Peyer's patch (tissue), 4 donors: Measurements from ENCODE around the gene ZNF678. TPM values are rescaled to one million over a fixed set of nuclear protein-coding genes. Genes with fewer than 3 reads are reported as not detected.
"Not testable (repeated sequence)": the region's sequence is repeated elsewhere in the genome, so short reads cannot be mapped to it uniquely, and the experiment has no call there.

Experiments
- DNase-seq, 3 donors: peaks; one replicate each; pipeline ENCODE4 v3.0.0-alpha.2; 2017 to 2019
- H3K27ac ChIP-seq, 4 donors: fragments of 200-600 bp; sonication (generic); one replicate each; pipeline ENCODE4 v1.5.1; 2016 to 2019
- H3K27me3 ChIP-seq, 2 donors: fragments of 200-600 bp; sonication (generic); one replicate each; pipeline ENCODE4 v1.5.1; 2019
- H3K36me3 ChIP-seq, 3 donors: fragments of 200-600 bp; sonication (generic); one replicate each; pipeline ENCODE4 v1.5.1; 2016 to 2019
- H3K4me1 ChIP-seq, 4 donors: fragments of 200-600 bp; sonication (generic); one replicate each; pipeline ENCODE4 v1.5.1; 2016 to 2019
- H3K4me3 ChIP-seq, 4 donors: fragments of 200-600 bp; sonication (generic); 1 replicate in 3 of 4; 2 replicates in 1 of 4; pipeline ENCODE4 v1.5.1; 2016 to 2019; ENCODE audit warnings: mild to moderate bottlenecking in 1 of 4
- H3K9me3 ChIP-seq, 4 donors: fragments of 200-600 bp; sonication (generic); one replicate each; pipeline ENCODE4 v1.5.1; 2016 to 2019; ENCODE audit warnings: mild to moderate bottlenecking in 1 of 4
- POLR2A ChIP-seq, 2 donors: fragments of 450-650 bp; IDR thresholded peaks; one replicate each; pipeline ENCODE4 v1.5.1; 2017; ENCODE audit warnings: antibody characterized with exemption in 2 of 2, mild to moderate bottlenecking in 2 of 2, moderate library complexity in 2 of 2
- total RNA-seq, 4 donors: library from RNA; depleted of rRNA; stranded (reverse); fragments of >200 nt; gene quantifications; one replicate each; pipeline ENCODE4 v1.1.0, GENCODE V29; 2016
- TF ChIP-seq, protein P1 (sequence below), 6 experiments: fragments of 450-650 bp in 4 of 6; fragments of 200-600 bp in 2 of 6; sonication (generic) in 1 of 6; IDR thresholded peaks; one replicate each; pipeline ENCODE4 v1.5.1; 2017 to 2019; ENCODE audit warnings: antibody characterized with exemption in 6 of 6, mild to moderate bottlenecking in 3 of 6, moderate library complexity in 1 of 6

Gene ZNF678
- total RNA-seq, 4 donors from 2014 or later = 3.9 to 32.2 (median 10.6) TPM

DNA sequence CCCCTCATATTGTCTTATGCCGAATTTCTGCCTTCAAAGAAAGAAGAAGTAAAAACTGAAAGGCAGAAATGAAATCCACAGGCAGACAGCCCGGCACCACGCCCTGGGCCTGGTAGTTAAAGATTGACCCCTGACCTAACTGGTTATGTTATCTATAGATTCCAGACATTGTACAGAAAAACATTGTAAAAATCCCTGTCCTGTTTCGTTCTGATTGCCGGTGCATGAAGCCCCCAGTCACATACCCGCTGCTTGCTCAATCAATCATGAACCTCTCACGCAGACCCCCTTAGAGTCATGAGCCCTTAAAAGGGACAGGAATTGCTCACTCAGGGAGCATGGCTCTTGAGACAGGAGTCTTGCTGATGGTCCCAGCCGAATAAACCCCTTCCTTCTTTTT lies 122.5 kb downstream of the ZNF678 start:
- TF ChIP-seq, protein P1, sequence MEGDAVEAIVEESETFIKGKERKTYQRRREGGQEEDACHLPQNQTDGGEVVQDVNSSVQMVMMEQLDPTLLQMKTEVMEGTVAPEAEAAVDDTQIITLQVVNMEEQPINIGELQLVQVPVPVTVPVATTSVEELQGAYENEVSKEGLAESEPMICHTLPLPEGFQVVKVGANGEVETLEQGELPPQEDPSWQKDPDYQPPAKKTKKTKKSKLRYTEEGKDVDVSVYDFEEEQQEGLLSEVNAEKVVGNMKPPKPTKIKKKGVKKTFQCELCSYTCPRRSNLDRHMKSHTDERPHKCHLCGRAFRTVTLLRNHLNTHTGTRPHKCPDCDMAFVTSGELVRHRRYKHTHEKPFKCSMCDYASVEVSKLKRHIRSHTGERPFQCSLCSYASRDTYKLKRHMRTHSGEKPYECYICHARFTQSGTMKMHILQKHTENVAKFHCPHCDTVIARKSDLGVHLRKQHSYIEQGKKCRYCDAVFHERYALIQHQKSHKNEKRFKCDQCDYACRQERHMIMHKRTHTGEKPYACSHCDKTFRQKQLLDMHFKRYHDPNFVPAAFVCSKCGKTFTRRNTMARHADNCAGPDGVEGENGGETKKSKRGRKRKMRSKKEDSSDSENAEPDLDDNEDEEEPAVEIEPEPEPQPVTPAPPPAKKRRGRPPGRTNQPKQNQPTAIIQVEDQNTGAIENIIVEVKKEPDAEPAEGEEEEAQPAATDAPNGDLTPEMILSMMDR (IDR thresholded peaks at IDR 0.05) = no peak
- no peak for TF ChIP-seq POLR2A (IDR thresholded peaks at IDR 0.05)
- no peaks in the 10 kb centered on the region for H3K4me1 ChIP-seq
- no peak overlapping the region for H3K27ac ChIP-seq
- H3K4me3 ChIP-seq = no peak overlapping the region
- peaks cover 0 to 39% (median 11%) of the 10 kb centered on the region in 4 donors for H3K9me3 ChIP-seq
- H3K36me3 ChIP-seq = no peaks in the 10 kb centered on the region
- H3K27me3 ChIP-seq = no peaks in the 10 kb centered on the region
- DNase-seq = no peak

DNA sequence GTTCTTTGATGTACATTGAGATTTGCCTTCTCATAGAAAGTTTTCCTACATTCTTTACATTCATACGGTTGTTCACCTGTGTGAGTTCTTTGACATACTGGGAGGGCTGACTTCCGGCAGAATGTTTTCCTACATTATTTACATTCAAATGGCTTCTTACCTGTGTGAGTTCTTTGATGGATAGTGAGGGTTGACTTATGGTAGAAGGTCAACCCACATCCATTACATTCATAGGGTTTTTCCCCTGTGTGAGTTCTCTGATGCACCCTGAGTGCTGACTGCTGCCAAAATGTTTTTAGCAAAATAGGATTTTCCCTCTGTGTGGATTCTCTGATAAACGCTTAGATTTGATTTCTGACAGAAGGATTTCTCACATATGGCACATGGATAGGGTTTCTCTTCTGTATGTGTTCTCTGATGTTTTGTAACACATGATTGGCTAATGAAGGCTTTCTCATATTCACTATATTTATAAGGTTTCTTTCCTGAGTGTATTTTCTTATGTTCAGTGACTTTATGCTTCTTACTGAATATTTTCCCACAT lies 134.0 kb downstream of the ZNF678 start:
- DNase-seq = no peak
- Histone ChIP-seq H3K4me1 (no peaks in the 10 kb centered on the region), H3K9me3 (peaks cover 0 to 22% (median 2%) of the 10 kb centered on the region in 4 donors), H3K4me3 (no peak overlapping the region), H3K27ac (no peak overlapping the region), H3K36me3 (no peaks in the 10 kb centered on the region), H3K27me3 (no peaks in the 10 kb centered on the region)
- TF ChIP-seq, protein P1 (IDR thresholded peaks at IDR 0.05) = no peak
- no peak for TF ChIP-seq POLR2A (IDR thresholded peaks at IDR 0.05)

DNA sequence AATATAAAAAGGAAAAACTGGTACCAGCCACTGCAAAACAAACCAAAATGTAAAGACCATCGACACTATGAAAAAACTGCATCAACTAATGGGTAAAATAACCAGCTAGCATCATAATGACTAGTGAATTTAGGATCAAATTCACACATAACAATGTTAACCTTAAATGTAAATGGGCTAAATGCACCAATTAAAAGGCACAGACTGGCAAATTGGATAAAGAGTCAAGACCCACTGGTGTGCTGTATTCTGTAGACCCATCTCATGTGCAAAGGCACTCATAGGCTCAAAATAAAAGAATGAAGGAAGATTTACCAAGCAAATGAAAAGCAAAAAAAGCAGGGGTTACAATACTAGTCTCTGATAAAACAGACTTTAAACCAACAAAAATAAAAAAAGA lies 138.3 kb downstream of the ZNF678 start:
- not testable (repeated sequence) for DNase-seq, H3K4me1 ChIP-seq

DNA sequence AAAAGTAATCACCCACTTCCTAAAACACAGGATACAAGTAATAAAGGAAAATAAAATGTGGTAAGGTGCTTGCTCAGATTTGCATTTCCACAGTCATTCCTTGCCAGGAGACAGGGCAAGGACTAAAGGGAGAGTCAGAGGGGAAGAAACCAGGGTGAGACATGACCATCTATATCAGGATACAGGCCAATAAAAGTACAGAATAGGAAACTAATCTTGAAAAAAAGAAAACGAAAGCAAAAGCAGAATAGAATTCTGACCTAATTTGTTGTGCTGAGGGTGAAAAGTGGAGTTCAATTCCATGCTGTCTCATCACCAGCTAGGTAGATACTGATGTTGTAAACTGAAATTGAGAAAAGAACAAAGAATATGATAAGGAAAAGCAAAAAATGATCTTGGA lies 144.5 kb downstream of the ZNF678 start:
- H3K27me3 ChIP-seq = no peaks in the 10 kb centered on the region
- H3K36me3 ChIP-seq = no peaks in the 10 kb centered on the region
- no peak overlapping the region for H3K27ac ChIP-seq
- peaks cover 0 to 4% (median 2%) of the 10 kb centered on the region in 4 donors for H3K9me3 ChIP-seq
- no peak overlapping the region for H3K4me3 ChIP-seq
- TF ChIP-seq, protein P1 (IDR thresholded peaks at IDR 0.05) = no peak
- TF ChIP-seq POLR2A (IDR thresholded peaks at IDR 0.05) = no peak
- no peak for DNase-seq
- H3K4me1 ChIP-seq = no peaks in the 10 kb centered on the region

More for the DNA sequence above, 138.3 kb downstream of the ZNF678 start:
- not testable (repeated sequence) for H3K27ac ChIP-seq, H3K4me3 ChIP-seq, H3K27me3 ChIP-seq, H3K36me3 ChIP-seq
- peaks cover 0 to 21% (median 0%) of the 10 kb centered on the region in 4 donors for H3K9me3 ChIP-seq

DNA sequence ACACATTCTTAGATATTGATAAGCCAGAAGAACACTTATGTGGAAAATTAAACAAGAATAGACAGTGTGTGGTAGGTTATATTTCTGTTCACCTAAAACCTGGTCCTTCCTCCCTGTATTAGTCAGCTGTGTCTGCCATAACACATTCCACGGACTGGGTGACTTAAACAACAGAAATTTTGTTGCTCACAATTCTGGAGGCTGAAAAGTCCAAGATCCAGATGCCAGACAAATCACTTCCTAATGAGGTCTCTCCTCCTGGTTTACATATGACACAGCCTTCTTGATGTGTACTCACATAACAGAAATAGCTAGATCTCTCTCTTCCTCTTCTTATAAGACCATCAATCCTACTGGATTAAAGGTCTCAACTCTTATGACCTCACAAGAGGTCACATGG lies 146.1 kb downstream of the ZNF678 start:
- H3K4me1 ChIP-seq = no peaks in the 10 kb centered on the region
- peaks cover 0 to 4% (median 2%) of the 10 kb centered on the region in 4 donors for H3K9me3 ChIP-seq
- no peak overlapping the region for H3K4me3 ChIP-seq
- H3K27me3 ChIP-seq = no peaks in the 10 kb centered on the region
- no peak for DNase-seq
- H3K27ac ChIP-seq = no peak overlapping the region
- TF ChIP-seq, protein P1 (IDR thresholded peaks at IDR 0.05) = no peak
- TF ChIP-seq POLR2A (IDR thresholded peaks at IDR 0.05) = no peak
- H3K36me3 ChIP-seq = no peaks in the 10 kb centered on the region

DNA sequence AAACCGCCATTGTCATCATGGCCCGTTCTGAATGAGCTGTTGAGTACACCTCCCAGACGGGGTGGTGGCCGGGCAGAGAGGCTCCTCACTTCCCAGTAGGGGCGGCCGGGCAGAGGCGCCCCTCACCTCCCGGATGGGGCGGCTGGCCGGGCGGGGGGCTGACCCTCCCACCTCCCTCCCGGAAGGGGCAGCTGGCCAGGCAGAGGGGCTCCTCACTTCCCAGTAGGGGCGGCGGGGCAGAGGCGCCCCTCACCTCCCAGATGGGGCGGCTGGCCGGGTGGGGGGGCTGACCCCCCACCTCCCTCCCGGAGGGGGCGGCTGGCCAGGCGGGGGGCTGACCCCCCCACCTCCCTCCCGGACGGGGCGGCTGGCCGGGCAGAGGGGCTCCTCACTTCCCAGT lies 147.1 kb downstream of the ZNF678 start:
- H3K4me1 ChIP-seq, H3K36me3 ChIP-seq: not testable (repeated sequence)

DNA sequence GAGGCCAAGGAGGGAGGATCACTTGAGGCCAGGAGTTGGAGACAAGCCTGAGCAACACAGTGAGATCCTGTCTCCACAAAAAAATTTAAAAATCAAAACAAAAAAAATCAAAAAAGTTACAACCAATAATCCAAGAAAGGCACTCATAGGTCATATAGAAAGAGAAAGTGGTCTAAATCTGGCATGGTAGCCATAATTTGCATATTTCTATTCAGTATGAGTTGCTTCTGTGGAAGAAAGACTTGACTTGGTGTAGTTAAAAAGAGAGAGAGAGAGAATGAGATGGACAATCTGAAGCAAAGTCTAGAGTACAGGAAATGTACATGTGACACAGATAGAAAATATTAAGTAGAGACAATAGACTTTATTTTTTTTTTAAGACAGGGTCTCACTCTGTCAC lies 149.3 kb downstream of the ZNF678 start:
- Histone ChIP-seq H3K9me3 (peaks cover 0 to 4% (median under 1%) of the 10 kb centered on the region in 4 donors), H3K4me3 (no peak overlapping the region), H3K27me3 (no peaks in the 10 kb centered on the region), H3K4me1 (no peaks in the 10 kb centered on the region), H3K36me3 (no peaks in the 10 kb centered on the region), H3K27ac (no peak overlapping the region)
- TF ChIP-seq POLR2A (IDR thresholded peaks at IDR 0.05) = no peak
- TF ChIP-seq, protein P1 (IDR thresholded peaks at IDR 0.05) = no peak
- DNase-seq = no peak

More for the DNA sequence above, 147.1 kb downstream of the ZNF678 start:
- H3K27ac ChIP-seq, H3K4me3 ChIP-seq, H3K9me3 ChIP-seq, H3K27me3 ChIP-seq, DNase-seq: not testable (repeated sequence)
